GM10266 (cell line): ENCODE data around the gene MESP2.
"Not testable (repeated sequence)": the region's sequence is repeated elsewhere in the genome, so short reads cannot be mapped to it uniquely, and the experiment has no call there.

ENCODE experiments used
- DNase-seq: peaks from one replicate; pipeline ENCODE4 v3.0.0; 2012; ENCODE audit errors: extremely low spot score
- TF ChIP-seq, protein P1 (sequence below): IDR thresholded peaks from 2 replicates; pipeline ENCODE4 v1.5.1; 2012; ENCODE audit warnings: mild to moderate bottlenecking, low read depth; ENCODE audit not compliant: control insufficient read depth, insufficient read depth; ENCODE audit errors: missing control alignments

The MESP2 gene

DNA sequence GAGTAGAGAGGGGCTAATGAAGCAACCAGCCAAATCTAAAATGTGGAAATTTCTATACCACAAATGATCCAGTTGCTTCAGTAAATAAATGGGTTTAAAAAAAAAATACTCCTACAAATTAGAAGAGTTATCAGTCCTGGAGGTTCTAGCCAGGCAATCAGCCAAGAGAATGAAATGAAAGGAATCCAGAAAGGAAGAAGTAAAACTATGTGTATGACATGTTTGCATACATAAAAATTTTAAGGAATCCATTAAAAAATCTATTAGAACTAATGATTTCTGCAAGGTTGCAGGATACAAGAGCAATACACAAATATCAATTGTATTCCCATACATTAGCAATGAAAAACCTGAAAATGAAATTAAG lies 9.6 kb downstream of the MESP2 start:
- TF ChIP-seq, protein P1, sequence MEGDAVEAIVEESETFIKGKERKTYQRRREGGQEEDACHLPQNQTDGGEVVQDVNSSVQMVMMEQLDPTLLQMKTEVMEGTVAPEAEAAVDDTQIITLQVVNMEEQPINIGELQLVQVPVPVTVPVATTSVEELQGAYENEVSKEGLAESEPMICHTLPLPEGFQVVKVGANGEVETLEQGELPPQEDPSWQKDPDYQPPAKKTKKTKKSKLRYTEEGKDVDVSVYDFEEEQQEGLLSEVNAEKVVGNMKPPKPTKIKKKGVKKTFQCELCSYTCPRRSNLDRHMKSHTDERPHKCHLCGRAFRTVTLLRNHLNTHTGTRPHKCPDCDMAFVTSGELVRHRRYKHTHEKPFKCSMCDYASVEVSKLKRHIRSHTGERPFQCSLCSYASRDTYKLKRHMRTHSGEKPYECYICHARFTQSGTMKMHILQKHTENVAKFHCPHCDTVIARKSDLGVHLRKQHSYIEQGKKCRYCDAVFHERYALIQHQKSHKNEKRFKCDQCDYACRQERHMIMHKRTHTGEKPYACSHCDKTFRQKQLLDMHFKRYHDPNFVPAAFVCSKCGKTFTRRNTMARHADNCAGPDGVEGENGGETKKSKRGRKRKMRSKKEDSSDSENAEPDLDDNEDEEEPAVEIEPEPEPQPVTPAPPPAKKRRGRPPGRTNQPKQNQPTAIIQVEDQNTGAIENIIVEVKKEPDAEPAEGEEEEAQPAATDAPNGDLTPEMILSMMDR, result no peak
- no peak for DNase-seq

DNA sequence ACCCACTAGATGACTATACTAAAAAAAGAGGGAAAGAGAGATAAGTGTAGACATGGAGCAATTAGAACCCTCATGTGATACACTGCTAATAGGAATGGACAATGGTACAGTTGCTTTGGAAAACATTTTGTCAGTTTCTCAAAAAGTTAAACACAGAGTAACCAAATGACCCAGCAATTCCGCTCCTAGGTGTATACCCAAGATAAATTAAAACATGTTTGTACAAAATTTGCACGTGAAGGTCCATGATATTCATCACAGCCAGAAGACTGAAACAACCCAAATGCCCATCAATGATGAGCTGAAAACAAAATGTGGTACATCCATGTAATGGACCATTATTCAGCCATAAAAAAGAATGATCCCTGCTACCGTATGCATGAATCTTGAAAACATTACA lies 11.8 kb downstream of the MESP2 start:
- TF ChIP-seq, protein P1, result no peak

DNA sequence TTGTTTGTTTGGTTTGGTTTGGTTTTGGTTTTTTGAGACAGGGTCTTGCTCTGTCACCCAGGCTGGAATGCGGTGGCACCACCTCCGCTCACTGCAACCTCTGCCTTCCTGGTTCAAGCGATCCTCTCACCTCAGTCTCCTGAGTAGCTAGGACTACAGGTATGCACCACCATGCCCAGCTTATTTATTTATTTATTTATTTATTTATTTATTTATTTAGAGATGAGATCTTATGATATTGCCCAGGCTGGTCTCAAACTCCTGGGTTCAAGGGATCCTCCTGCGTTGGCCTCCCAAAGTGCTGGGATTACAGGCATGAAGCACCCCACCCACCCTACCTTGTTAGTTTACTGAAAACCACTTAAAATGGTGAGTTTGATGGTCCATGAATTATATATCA lies 12.5 kb downstream of the MESP2 start:
- DNase-seq, result not testable (repeated sequence)

More for the DNA sequence above, 11.8 kb downstream of the MESP2 start:
- no peak for DNase-seq

DNA sequence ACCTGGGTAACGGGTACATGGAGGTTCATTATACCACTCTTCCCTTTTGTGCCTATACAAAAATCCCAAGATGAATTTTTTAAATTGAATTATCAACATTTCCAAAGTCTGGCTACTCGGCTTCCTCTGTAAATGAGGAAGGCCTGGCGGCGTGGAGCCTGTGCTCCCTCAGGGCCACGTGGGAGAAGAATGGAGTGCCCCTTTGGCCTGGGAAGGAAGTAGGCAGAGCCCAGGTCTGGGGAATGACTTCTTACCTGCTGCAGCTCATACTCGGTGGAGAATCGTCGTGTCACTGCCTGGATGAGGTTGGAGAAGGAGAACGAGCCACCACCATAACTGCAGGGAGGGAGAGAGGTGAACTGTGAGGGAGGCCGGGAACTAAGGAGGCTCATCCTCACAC lies 14.1 kb downstream of the MESP2 start:
- TF ChIP-seq, protein P1, result no peak
- no peak for DNase-seq

DNA sequence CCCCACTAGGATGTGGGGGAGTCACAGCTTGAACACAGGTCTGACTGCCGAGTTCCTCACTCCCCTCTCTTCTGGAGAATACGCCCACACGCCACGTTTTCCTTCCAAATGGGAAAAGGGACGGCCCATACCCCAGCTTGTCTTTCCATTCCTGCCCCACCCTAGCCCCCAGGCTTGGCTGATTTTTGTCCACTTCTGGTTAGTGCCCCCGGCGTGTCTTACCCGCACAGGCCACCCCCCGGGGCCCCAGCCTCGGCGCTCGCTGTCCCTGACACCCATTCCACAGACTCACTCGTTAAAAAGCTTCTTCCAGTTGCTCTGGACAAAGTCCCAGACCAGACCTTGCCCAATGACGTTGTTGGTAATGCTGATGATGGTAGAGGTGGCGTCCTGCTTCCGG lies 14.5 kb downstream of the MESP2 start:
- DNase-seq, result no peak
- TF ChIP-seq, protein P1, result no peak

DNA sequence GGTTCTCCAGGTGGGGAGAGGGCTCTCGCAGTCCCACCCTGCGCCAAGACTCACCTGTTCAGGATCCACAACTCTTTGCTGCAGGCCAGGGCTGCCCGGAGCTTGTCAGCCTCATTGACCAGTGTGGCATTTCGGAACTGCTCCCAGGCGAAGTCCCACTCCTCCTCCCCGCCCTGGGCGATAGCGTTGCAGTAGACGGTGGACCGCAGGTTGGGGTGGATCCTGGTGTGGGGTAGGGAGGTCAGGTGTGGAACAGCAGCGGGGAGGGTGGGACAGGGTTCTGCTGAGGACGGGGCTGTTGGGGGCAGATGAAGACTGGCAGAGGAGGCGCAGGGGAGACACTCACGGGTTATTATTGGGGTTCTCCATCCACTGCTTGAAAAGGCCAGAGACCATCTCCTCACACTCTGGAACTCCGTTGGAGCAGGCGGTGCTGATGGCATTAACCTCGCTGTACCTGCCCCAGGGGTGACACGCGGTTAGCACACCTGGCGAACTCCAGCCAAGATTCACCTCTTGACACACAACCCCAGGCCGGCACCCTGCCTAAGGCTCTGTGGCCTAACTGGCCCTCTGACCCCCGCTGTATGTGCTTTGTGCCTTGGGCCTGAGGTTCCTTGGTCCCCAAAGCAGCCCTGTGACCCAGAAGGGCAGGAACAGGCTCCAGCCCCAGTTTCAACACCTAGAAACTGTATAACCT lies 16.1 kb downstream of the MESP2 start:
- TF ChIP-seq, protein P1, result no peak
- DNase-seq, result no peak

DNA sequence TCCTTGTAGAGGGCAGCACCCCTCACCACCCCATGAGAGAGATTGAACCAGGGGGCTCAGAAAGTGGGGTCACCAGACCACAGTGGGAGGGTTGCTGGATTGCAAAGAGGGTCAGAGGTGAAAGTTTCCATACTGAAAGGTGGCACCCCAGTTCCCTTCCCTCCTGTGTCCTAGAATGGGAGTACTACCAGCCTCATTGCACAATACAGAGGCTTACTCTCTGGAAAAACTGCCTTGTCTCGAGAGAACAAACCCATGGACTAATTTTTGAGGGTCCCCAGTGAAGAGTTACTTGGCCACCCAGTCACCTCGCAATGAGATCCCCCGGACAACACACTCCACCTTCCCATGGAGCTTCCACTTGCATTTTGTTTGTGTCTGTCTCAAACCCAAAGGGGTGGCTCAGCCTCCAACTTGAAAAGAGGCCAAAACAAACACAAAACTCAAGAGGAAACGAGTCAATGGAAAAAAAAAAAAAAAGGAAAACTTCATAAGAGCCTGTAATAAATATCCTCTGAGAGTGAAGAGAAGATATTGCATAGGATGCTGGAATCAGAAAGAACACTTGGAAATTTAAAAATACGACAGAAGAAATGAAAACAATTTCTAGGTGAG lies 18.6 kb downstream of the MESP2 start:
- TF ChIP-seq, protein P1, result no peak

DNA sequence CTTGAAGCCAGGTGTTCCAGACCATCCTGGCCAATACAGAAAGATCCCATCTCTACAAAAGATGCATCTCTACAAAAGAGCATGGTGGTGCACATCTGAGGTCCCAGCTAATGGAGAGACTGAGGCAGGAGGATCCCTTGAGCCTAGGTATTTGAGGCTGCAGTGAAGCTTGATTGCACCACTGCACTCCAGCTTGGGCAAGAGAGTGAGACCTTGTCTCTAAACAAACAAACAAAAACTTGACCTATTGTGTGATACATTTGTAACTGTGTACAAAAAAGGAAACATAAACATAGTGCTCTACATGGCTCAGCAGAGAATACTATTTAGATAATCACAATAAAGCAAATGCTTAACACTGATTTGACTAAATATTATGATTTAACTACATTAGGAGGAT lies 19.9 kb downstream of the MESP2 start:
- DNase-seq, result no peak
- TF ChIP-seq, protein P1, result no peak

More for the DNA sequence above, 18.6 kb downstream of the MESP2 start:
- no peak for DNase-seq
